Measurements from ENCODE around the gene C1QTNF3.

C1QTNF3 gene

DNA sequence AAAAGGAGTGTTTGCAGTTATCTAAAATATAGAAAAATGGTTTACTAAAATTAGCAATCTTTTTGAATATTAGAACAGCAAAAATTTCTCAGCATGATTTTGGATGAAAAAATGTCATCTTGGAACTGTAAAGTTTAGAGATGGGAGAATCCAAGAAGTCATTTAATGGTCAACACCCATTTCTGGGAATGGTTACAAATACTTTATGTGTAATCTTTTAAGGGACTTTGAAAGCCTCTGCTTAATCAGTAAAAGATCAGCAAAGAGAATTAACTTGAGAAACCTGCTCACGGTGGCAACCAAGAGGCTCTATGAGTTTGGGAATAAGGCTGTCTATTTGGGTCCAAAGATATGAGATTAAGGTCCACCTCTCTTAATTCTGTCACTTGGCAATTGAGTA is 13.0 kb downstream of the C1QTNF3 start:
- Histone ChIP-seq H3K9ac (ENCODE audit: low read depth in 1 of 2, low read length in 2 of 2) (no peak overlapping the region), H3K27me3 (ENCODE audit: control insufficient read depth in 2 of 2, insufficient read depth in 2 of 2, low read length in 2 of 2) (no peaks in the 10 kb centered on the region), H3K36me3 (ENCODE audit: control insufficient read depth in 2 of 2, insufficient read depth in 2 of 2, low read length in 2 of 2) (peaks cover 0 to 3% of the 10 kb centered on the region in 2 donors), H3K27ac (ENCODE audit: low read depth in 2 of 2, low read length in 2 of 2) (no peak overlapping the region), H3K4me3 (ENCODE audit: low read length in 2 of 2) (no peak overlapping the region), H3K4me1 (ENCODE audit: control insufficient read depth in 2 of 2, insufficient read depth in 2 of 2, low read length in 2 of 2) (peaks cover 4% of the 10 kb centered on the region in 2 donors), H3K9me3 (ENCODE audit: control insufficient read depth in 2 of 2, low read length in 2 of 2) (no peaks in the 10 kb centered on the region)

- no peaks in the 10 kb centered on the region for H3K4me1 ChIP-seq (ENCODE audit: control insufficient read depth in 2 of 2, insufficient read depth in 2 of 2, low read length in 2 of 2)
- H3K4me3 ChIP-seq (ENCODE audit: low read length in 2 of 2): no peak overlapping the region
- H3K9me3 ChIP-seq (ENCODE audit: control insufficient read depth in 2 of 2, low read length in 2 of 2): no peaks in the 10 kb centered on the region
- H3K27me3 ChIP-seq (ENCODE audit: control insufficient read depth in 2 of 2, insufficient read depth in 2 of 2, low read length in 2 of 2): no peaks in the 10 kb centered on the region
- peaks cover 0 to 7% of the 10 kb centered on the region in 2 donors for H3K36me3 ChIP-seq (ENCODE audit: control insufficient read depth in 2 of 2, insufficient read depth in 2 of 2, low read length in 2 of 2)
- H3K9ac ChIP-seq (ENCODE audit: low read depth in 1 of 2, low read length in 2 of 2): no peak overlapping the region
- no peak overlapping the region for H3K27ac ChIP-seq (ENCODE audit: low read depth in 2 of 2, low read length in 2 of 2)
Measured at GRCh38 chr5:34028349-34028748, 14.7 kb downstream of the C1QTNF3 start.

GRCh38 chr5:34026089-34026761 is 16.8 kb downstream of the C1QTNF3 start:
- no peaks in the 10 kb centered on the region for H3K9me3 ChIP-seq (ENCODE audit: control insufficient read depth in 2 of 2, low read length in 2 of 2)
- H3K4me1 ChIP-seq (ENCODE audit: control insufficient read depth in 2 of 2, insufficient read depth in 2 of 2, low read length in 2 of 2): peaks cover 0 to 4% of the 10 kb centered on the region in 2 donors
- no peak overlapping the region for H3K9ac ChIP-seq (ENCODE audit: low read depth in 1 of 2, low read length in 2 of 2)
- no peak overlapping the region for H3K4me3 ChIP-seq (ENCODE audit: low read length in 2 of 2)
- no peak overlapping the region for H3K27ac ChIP-seq (ENCODE audit: low read depth in 2 of 2, low read length in 2 of 2)
- peaks cover 2 to 9% of the 10 kb centered on the region in 2 donors for H3K36me3 ChIP-seq (ENCODE audit: control insufficient read depth in 2 of 2, insufficient read depth in 2 of 2, low read length in 2 of 2)
- H3K27me3 ChIP-seq (ENCODE audit: control insufficient read depth in 2 of 2, insufficient read depth in 2 of 2, low read length in 2 of 2): no peaks in the 10 kb centered on the region

- Histone ChIP-seq H3K9ac (ENCODE audit: low read depth in 1 of 2, low read length in 2 of 2) (no peak overlapping the region), H3K4me1 (ENCODE audit: control insufficient read depth in 2 of 2, insufficient read depth in 2 of 2, low read length in 2 of 2) (peaks cover 0 to 8% of the 10 kb centered on the region in 2 donors), H3K27ac (ENCODE audit: low read depth in 2 of 2, low read length in 2 of 2) (no peak overlapping the region)
Measured at GRCh38 chr5:34022121-34022705, 20.8 kb downstream of the C1QTNF3 start.

DNA sequence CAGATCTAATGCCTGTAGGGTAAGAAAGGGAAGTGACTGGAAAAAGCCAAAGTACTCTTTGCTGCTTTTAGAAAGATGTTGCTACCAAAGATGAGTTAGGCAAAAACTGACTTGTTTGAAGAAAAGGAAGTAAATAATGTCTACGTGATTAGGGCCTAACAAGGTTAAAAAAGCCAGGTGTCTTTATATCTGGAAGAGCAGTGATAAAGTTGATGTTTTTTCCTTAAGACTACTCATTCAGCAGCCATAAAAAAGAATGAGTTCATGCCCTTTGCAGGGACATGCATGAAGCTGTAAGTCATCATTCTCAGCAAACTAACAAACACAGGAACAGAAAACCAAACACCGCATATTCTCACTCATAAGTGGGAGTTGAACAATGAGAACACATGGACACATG is 21.7 kb downstream of the C1QTNF3 start:
- H3K9ac ChIP-seq (ENCODE audit: low read depth in 1 of 2, low read length in 2 of 2): no peak overlapping the region
- H3K4me1 ChIP-seq (ENCODE audit: control insufficient read depth in 2 of 2, insufficient read depth in 2 of 2, low read length in 2 of 2): peaks cover 0 to 8% of the 10 kb centered on the region in 2 donors
- H3K27me3 ChIP-seq (ENCODE audit: control insufficient read depth in 2 of 2, insufficient read depth in 2 of 2, low read length in 2 of 2): no peaks in the 10 kb centered on the region
- no peak overlapping the region for H3K4me3 ChIP-seq (ENCODE audit: low read length in 2 of 2)
- peaks cover 2 to 9% of the 10 kb centered on the region in 2 donors for H3K36me3 ChIP-seq (ENCODE audit: control insufficient read depth in 2 of 2, insufficient read depth in 2 of 2, low read length in 2 of 2)
- H3K27ac ChIP-seq (ENCODE audit: low read depth in 2 of 2, low read length in 2 of 2): peak overlapping the region in 1 of 2 donors; percentile 46
- H3K9me3 ChIP-seq (ENCODE audit: control insufficient read depth in 2 of 2, low read length in 2 of 2): no peaks in the 10 kb centered on the region

More at GRCh38 chr5:34022121-34022705, 20.8 kb downstream of the C1QTNF3 start:
- H3K4me3 ChIP-seq (ENCODE audit: low read length in 2 of 2): no peak overlapping the region
- H3K27me3 ChIP-seq (ENCODE audit: control insufficient read depth in 2 of 2, insufficient read depth in 2 of 2, low read length in 2 of 2): no peaks in the 10 kb centered on the region
- no peaks in the 10 kb centered on the region for H3K9me3 ChIP-seq (ENCODE audit: control insufficient read depth in 2 of 2, low read length in 2 of 2)
- peaks cover 2 to 9% of the 10 kb centered on the region in 2 donors for H3K36me3 ChIP-seq (ENCODE audit: control insufficient read depth in 2 of 2, insufficient read depth in 2 of 2, low read length in 2 of 2)

- H3K9ac ChIP-seq (ENCODE audit: low read depth in 1 of 2, low read length in 2 of 2): no peak overlapping the region
- H3K4me1 ChIP-seq (ENCODE audit: control insufficient read depth in 2 of 2, insufficient read depth in 2 of 2, low read length in 2 of 2): peaks cover 0 to 11% of the 10 kb centered on the region in 2 donors
- peak overlapping the region in 1 of 2 donors; percentile 29 for H3K4me3 ChIP-seq (ENCODE audit: low read length in 2 of 2)
- H3K27ac ChIP-seq (ENCODE audit: low read depth in 2 of 2, low read length in 2 of 2): peak overlapping the region in 1 of 2 donors; percentile 46
- H3K9me3 ChIP-seq (ENCODE audit: control insufficient read depth in 2 of 2, low read length in 2 of 2): no peaks in the 10 kb centered on the region
- no peaks in the 10 kb centered on the region for H3K27me3 ChIP-seq (ENCODE audit: control insufficient read depth in 2 of 2, insufficient read depth in 2 of 2, low read length in 2 of 2)
- H3K36me3 ChIP-seq (ENCODE audit: control insufficient read depth in 2 of 2, insufficient read depth in 2 of 2, low read length in 2 of 2): peaks cover 2 to 9% of the 10 kb centered on the region in 2 donors
Measured at GRCh38 chr5:34020726-34021125, 22.3 kb downstream of the C1QTNF3 start.

DNA sequence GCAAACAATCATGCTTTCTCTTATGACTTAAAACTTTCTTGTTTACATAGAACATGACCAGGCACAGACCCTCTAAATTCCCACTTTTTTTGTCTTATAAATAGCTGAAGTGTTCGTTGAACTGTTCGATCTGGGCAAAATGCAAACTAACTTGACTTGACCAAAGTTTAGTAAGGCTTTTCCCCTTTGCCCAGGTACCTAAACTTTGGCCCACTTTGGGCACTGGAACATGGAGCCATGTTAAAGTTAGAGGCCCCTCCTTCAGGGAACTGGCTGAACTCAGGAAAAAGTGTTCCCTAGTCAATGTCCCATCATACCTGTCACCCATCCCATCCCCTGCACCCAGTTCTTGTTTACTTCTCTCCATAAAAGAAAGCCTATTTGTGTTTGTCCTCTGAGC is 25.8 kb downstream of the C1QTNF3 start:
- no peak overlapping the region for H3K9ac ChIP-seq (ENCODE audit: low read depth in 1 of 2, low read length in 2 of 2)
- H3K9me3 ChIP-seq (ENCODE audit: control insufficient read depth in 2 of 2, low read length in 2 of 2): no peaks in the 10 kb centered on the region
- peaks cover 11 to 12% of the 10 kb centered on the region in 2 donors for H3K4me1 ChIP-seq (ENCODE audit: control insufficient read depth in 2 of 2, insufficient read depth in 2 of 2, low read length in 2 of 2)
- H3K4me3 ChIP-seq (ENCODE audit: low read length in 2 of 2): no peak overlapping the region
- H3K27me3 ChIP-seq (ENCODE audit: control insufficient read depth in 2 of 2, insufficient read depth in 2 of 2, low read length in 2 of 2): no peaks in the 10 kb centered on the region
- peaks cover 0 to under 1% of the 10 kb centered on the region in 2 donors for H3K36me3 ChIP-seq (ENCODE audit: control insufficient read depth in 2 of 2, insufficient read depth in 2 of 2, low read length in 2 of 2)
- H3K27ac ChIP-seq (ENCODE audit: low read depth in 2 of 2, low read length in 2 of 2): no peak overlapping the region

- Histone ChIP-seq H3K4me1 (ENCODE audit: control insufficient read depth in 2 of 2, insufficient read depth in 2 of 2, low read length in 2 of 2) (peaks cover 13 to 15% of the 10 kb centered on the region in 2 donors), H3K4me3 (ENCODE audit: low read length in 2 of 2) (no peak overlapping the region), H3K27ac (ENCODE audit: low read depth in 2 of 2, low read length in 2 of 2) (no peak overlapping the region), H3K36me3 (ENCODE audit: control insufficient read depth in 2 of 2, insufficient read depth in 2 of 2, low read length in 2 of 2) (no peaks in the 10 kb centered on the region), H3K9me3 (ENCODE audit: control insufficient read depth in 2 of 2, low read length in 2 of 2) (no peaks in the 10 kb centered on the region), H3K27me3 (ENCODE audit: control insufficient read depth in 2 of 2, insufficient read depth in 2 of 2, low read length in 2 of 2) (no peaks in the 10 kb centered on the region), H3K9ac (ENCODE audit: low read depth in 1 of 2, low read length in 2 of 2) (no peak overlapping the region)
Measured at GRCh38 chr5:34016750-34017149, 26.3 kb downstream of the C1QTNF3 start.

GRCh38 chr5:34016222-34016621 is 26.8 kb downstream of the C1QTNF3 start:
- Histone ChIP-seq H3K36me3 (ENCODE audit: control insufficient read depth in 2 of 2, insufficient read depth in 2 of 2, low read length in 2 of 2) (no peaks in the 10 kb centered on the region), H3K4me3 (ENCODE audit: low read length in 2 of 2) (no peak overlapping the region), H3K27me3 (ENCODE audit: control insufficient read depth in 2 of 2, insufficient read depth in 2 of 2, low read length in 2 of 2) (no peaks in the 10 kb centered on the region), H3K9me3 (ENCODE audit: control insufficient read depth in 2 of 2, low read length in 2 of 2) (no peaks in the 10 kb centered on the region), H3K9ac (ENCODE audit: low read depth in 1 of 2, low read length in 2 of 2) (no peak overlapping the region), H3K4me1 (ENCODE audit: control insufficient read depth in 2 of 2, insufficient read depth in 2 of 2, low read length in 2 of 2) (peaks cover 12 to 15% of the 10 kb centered on the region in 2 donors), H3K27ac (ENCODE audit: low read depth in 2 of 2, low read length in 2 of 2) (no peak overlapping the region)

DNA sequence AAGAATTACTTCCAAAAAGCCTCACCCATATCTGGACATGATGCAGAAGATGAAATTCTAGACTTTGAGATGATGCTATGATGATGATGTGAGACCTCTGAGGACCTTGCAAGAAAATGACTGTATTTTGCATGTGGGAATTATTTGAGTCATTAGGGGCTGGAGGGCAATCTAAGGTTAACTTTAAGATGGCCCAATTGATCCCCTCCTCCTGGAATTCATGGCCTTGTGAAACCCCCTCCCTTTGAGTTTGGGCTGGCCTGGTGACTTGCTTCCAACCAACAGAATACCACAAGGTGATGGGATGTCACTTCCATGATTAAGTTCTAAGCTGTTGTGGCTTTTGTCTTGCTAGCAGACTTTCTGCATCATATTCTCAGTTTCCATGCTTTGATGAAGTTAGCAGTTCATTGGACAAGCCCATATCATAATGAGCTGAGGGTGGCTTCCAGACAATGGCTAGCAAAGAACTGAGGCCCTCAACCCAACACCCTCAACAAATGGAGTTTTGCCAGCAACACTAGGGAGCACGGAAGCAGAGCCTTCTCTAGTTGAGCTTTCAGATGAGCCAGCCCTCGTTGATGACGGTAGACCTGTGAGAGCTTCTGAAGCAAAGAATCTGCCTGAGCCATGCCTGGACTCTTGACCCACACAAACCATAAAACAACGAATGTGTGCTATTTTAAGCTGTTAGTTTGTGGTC is 27.7 kb downstream of the C1QTNF3 start:
- Histone ChIP-seq H3K4me1 (ENCODE audit: control insufficient read depth in 2 of 2, insufficient read depth in 2 of 2, low read length in 2 of 2) (peaks cover 8 to 20% of the 10 kb centered on the region in 2 donors), H3K36me3 (ENCODE audit: control insufficient read depth in 2 of 2, insufficient read depth in 2 of 2, low read length in 2 of 2) (no peaks in the 10 kb centered on the region), H3K27ac (ENCODE audit: low read depth in 2 of 2, low read length in 2 of 2) (peak overlapping the region; percentile 18 to 52), H3K27me3 (ENCODE audit: control insufficient read depth in 2 of 2, insufficient read depth in 2 of 2, low read length in 2 of 2) (no peaks in the 10 kb centered on the region), H3K9ac (ENCODE audit: low read depth in 1 of 2, low read length in 2 of 2) (no peak overlapping the region), H3K9me3 (ENCODE audit: control insufficient read depth in 2 of 2, low read length in 2 of 2) (no peaks in the 10 kb centered on the region), H3K4me3 (ENCODE audit: low read length in 2 of 2) (no peak overlapping the region)
